CD14-positive monocyte (primary cell): ENCODE measurements around the gene SLC7A10. TPM values are rescaled to one million over a fixed set of nuclear protein-coding genes. Genes with fewer than 3 reads are reported as not detected.

Experiments
- DNase-seq, 3 donors: peaks; one replicate each; pipeline ENCODE4 v3.0.0-alpha.2; 2011 to 2022
- H2AFZ ChIP-seq: 2 replicates; pipeline ENCODE4 v1.6.0; 2012; ENCODE audit warnings: mild to moderate bottlenecking, low read depth, low read length, inconsistent platforms; ENCODE audit not compliant: insufficient read depth, poor library complexity, severe bottlenecking
- H3K27ac ChIP-seq, 2 donors: 1 replicate in 1 of 2; 2 replicates in 1 of 2; pipeline ENCODE4 v1.5.1; 2012 to 2013; ENCODE audit warnings: low read length in 2 of 2, control low read depth in 1 of 2, inconsistent platforms in 1 of 2, low read depth in 1 of 2, mild to moderate bottlenecking in 1 of 2
- H3K27me3 ChIP-seq, 2 donors: one replicate each; pipeline versions ENCODE4 v1.6.0 to v1.6.1; 2011 to 2013; ENCODE audit warnings: low read length in 2 of 2; ENCODE audit not compliant: control insufficient read depth in 2 of 2, insufficient read depth in 2 of 2
- H3K36me3 ChIP-seq, 2 donors: replicated peaks in 1 of 2; 1 replicate in 1 of 2; 2 replicates in 1 of 2; pipeline versions ENCODE4 v1.5.1 to v1.6.1; 2012 to 2013; ENCODE audit warnings: low read length in 2 of 2, control low read depth in 1 of 2, inconsistent platforms in 1 of 2, mild to moderate bottlenecking in 1 of 2; ENCODE audit not compliant: insufficient read depth in 2 of 2, control insufficient read depth in 1 of 2
- H3K4me1 ChIP-seq, 2 donors: 1 replicate in 1 of 2; 2 replicates in 1 of 2; pipeline versions ENCODE4 v1.5.1 to v1.6.1; 2012 to 2013; ENCODE audit warnings: low read length in 2 of 2, control low read depth in 1 of 2, inconsistent platforms in 1 of 2, mild to moderate bottlenecking in 1 of 2, moderate library complexity in 1 of 2; ENCODE audit not compliant: insufficient read depth in 2 of 2, control insufficient read depth in 1 of 2
- H3K4me2 ChIP-seq: replicated peaks from 2 replicates; pipeline ENCODE3; 2012; ENCODE audit warnings: low read length, moderate library complexity, mild to moderate bottlenecking; ENCODE audit not compliant: poor library complexity, severe bottlenecking; ENCODE audit errors: extremely low read depth
- H3K4me3 ChIP-seq, 3 experiments: fragments of 200-600 bp in 1 of 3; sonication (generic) in 1 of 3; replicated peaks in 1 of 3; 1 replicate in 2 of 3; 2 replicates in 1 of 3; pipeline ENCODE4 v1.5.1; 2011 to 2013; ENCODE audit warnings: low read length in 3 of 3, mild to moderate bottlenecking in 3 of 3, control low read depth in 2 of 3, low read depth in 2 of 3, inconsistent platforms in 1 of 3, moderate library complexity in 1 of 3
- H3K79me2 ChIP-seq: 2 replicates; pipeline ENCODE4 v1.6.0; 2012; ENCODE audit warnings: mild to moderate bottlenecking, control low read depth, inconsistent platforms, low read length, moderate library complexity; ENCODE audit not compliant: insufficient read depth
- H3K9ac ChIP-seq: 2 replicates; pipeline ENCODE4 v1.6.0; 2017; ENCODE audit warnings: low read length, mild to moderate bottlenecking; ENCODE audit not compliant: insufficient read depth, poor library complexity, severe bottlenecking
- H3K9me3 ChIP-seq, 2 donors: replicated peaks in 1 of 2; 1 replicate in 1 of 2; 2 replicates in 1 of 2; pipeline versions ENCODE4 v1.5.1 to v1.6.1; 2012 to 2013; ENCODE audit warnings: low read length in 2 of 2, control low read depth in 1 of 2; ENCODE audit not compliant: control insufficient read depth in 1 of 2, insufficient read depth in 1 of 2
- H4K20me1 ChIP-seq: 2 replicates; pipeline ENCODE4 v1.6.0; 2012; ENCODE audit warnings: mild to moderate bottlenecking, low read length, control low read depth, moderate library complexity; ENCODE audit not compliant: insufficient read depth
- H3K27ac Mint-ChIP-seq, 7 donors: one replicate each; pipeline ENCODE4 v1.8.0; 2020; ENCODE audit warnings: mild to moderate bottlenecking in 7 of 7, mixed read lengths in 7 of 7, moderate library complexity in 6 of 7, inconsistent platforms in 2 of 7
- H3K27me3 Mint-ChIP-seq, 3 donors: one replicate each; pipeline ENCODE4 v1.8.0; 2021 to 2022; ENCODE audit warnings: low read depth in 3 of 3, mild to moderate bottlenecking in 3 of 3, mixed read lengths in 3 of 3, moderate library complexity in 3 of 3, inconsistent platforms in 1 of 3
- H3K36me3 Mint-ChIP-seq, 2 donors: one replicate each; pipeline ENCODE4 v1.8.0; 2020; ENCODE audit warnings: mixed read lengths in 2 of 2, inconsistent platforms in 1 of 2, mild to moderate bottlenecking in 1 of 2
- H3K4me1 Mint-ChIP-seq: one replicate; pipeline ENCODE4 v1.8.0; 2020; ENCODE audit warnings: mild to moderate bottlenecking, mixed read lengths
- H3K4me3 Mint-ChIP-seq, 2 donors: one replicate each; pipeline ENCODE4 v1.8.0; 2020; ENCODE audit warnings: mild to moderate bottlenecking in 2 of 2, mixed read lengths in 2 of 2, moderate library complexity in 1 of 2
- H3K9me3 Mint-ChIP-seq, 7 donors: one replicate each; pipeline ENCODE4 v1.8.0; 2020 to 2022; ENCODE audit warnings: mixed read lengths in 7 of 7, mild to moderate bottlenecking in 6 of 7, moderate library complexity in 6 of 7, inconsistent platforms in 2 of 7
- CTCF ChIP-seq: fragments of 200-600 bp; IDR thresholded peaks from one replicate; pipeline ENCODE4 v1.8.0; 2022; ENCODE audit warnings: antibody characterized with exemption, mild to moderate bottlenecking
- WGBS: methylation state at CpG from one replicate; pipeline ENCODE4 v1.1.5; 2013; ENCODE audit warnings: missing lambda C conversion rate; ENCODE audit not compliant: insufficient coverage; 5-methylcytosine and 5-hydroxymethylcytosine counted together
- intact Hi-C, 2 donors: fragments of 100-400 bp; cut with micrococcal nuclease; formaldehyde crosslinking; loops; one replicate each; pipeline versions ENCODE4 v1.15.0 to v1.15.1; 2023
- polyA minus RNA-seq: library from RNA; depleted of rRNA, polyadenylated mRNA; stranded (reverse); fragments of >200 nt; gene quantifications from 2 replicates; pipeline ENCODE4 v1.2.3, GENCODE V29; 2012
- polyA plus RNA-seq, 3 donors: library from polyadenylated mRNA; depleted of rRNA in 1 of 3; unstranded in 2 of 3; stranded (reverse) in 1 of 3; fragments of 300-500 nt in 2 of 3; fragments of >200 nt in 1 of 3; fragmentation: Illumina TruSeq in 2 of 3; gene quantifications; 1 replicate in 2 of 3; 2 replicates in 1 of 3; pipeline ENCODE4 v1.2.3, GENCODE V29; 2012 to 2021
- total RNA-seq, 12 experiments: library from RNA in 1 of 12; stranded (reverse) in 1 of 12; fragments of 120-200 nt in 1 of 12; gene quantifications; one replicate each; pipeline ENCODE4 v1.2.4 and lab custom pipeline; 2013 to 2026; ENCODE audit warnings: mixed read lengths in 6 of 12, inconsistent platforms in 1 of 12

The SLC7A10 gene
- 0.10 TPM for total RNA-seq (2013)
- polyA plus RNA-seq, result under 1 TPM in 1 of 3 donors, not detected in 2; 0.52 TPM
- polyA minus RNA-seq, result 0.16 TPM in 1 of 2 replicates, not detected in the other
- total RNA-seq (lab: John Stamatoyannopoulos, UW), result 0 to 0.45 (median 0.11) reads per million in 11 experiments

- peak within 1 kb of the TSS; percentile 49 for H3K9ac ChIP-seq
- H3K27me3 Mint-ChIP-seq, result peaks cover 44 to 70% (median 54%) of the 10 kb centered on the region in 3 donors
- H3K4me1 Mint-ChIP-seq, result peaks cover 15% of the 10 kb centered on the region
- intact Hi-C loops, result no loop called here
- 7% methylated on average over 51 of the region's 62 CpGs for WGBS
- no peaks in the 10 kb centered on the region for H3K79me2 ChIP-seq
- H3K27ac ChIP-seq, result no peak within 1 kb of the TSS
- H3K36me3 ChIP-seq, result no peaks in the 10 kb centered on the region
- no peak for TF ChIP-seq CTCF
- peaks cover 14 to 38% (median 28%) of the 10 kb centered on the region in 7 donors for H3K9me3 Mint-ChIP-seq
- peaks cover 16 to 22% of the 10 kb centered on the region in 2 donors for H3K4me1 ChIP-seq
- peak within 1 kb of the TSS; percentile 21 to 70 (median 42) for H3K4me3 ChIP-seq
- no peaks in the 10 kb centered on the region for H4K20me1 ChIP-seq
- peaks cover 22 to 50% of the 10 kb centered on the region in 2 donors for H3K27me3 ChIP-seq
- no peak for DNase-seq
- H3K4me3 Mint-ChIP-seq, result peak within 1 kb of the TSS; percentile 80 to 90
- peak within 1 kb of the TSS; percentile 82 for H2AFZ ChIP-seq
- peak within 1 kb of the TSS; percentile 81 for H3K4me2 ChIP-seq
- H3K36me3 Mint-ChIP-seq, result peaks cover 10 to 20% of the 10 kb centered on the region in 2 donors
- H3K9me3 ChIP-seq, result peaks cover 13 to 41% of the 10 kb centered on the region in 2 donors
- peak within 1 kb of the TSS in 3 of 7 donors; percentile 46 to 78 (median 54) for H3K27ac Mint-ChIP-seq
Measured at GRCh38 chr19:33225458-33225926, at the start of gene SLC7A10. Gene SLC7A10 (minus strand): TSS chr19:33225850. CDS start chr19:33225703, 147 bp downstream.

DNA sequence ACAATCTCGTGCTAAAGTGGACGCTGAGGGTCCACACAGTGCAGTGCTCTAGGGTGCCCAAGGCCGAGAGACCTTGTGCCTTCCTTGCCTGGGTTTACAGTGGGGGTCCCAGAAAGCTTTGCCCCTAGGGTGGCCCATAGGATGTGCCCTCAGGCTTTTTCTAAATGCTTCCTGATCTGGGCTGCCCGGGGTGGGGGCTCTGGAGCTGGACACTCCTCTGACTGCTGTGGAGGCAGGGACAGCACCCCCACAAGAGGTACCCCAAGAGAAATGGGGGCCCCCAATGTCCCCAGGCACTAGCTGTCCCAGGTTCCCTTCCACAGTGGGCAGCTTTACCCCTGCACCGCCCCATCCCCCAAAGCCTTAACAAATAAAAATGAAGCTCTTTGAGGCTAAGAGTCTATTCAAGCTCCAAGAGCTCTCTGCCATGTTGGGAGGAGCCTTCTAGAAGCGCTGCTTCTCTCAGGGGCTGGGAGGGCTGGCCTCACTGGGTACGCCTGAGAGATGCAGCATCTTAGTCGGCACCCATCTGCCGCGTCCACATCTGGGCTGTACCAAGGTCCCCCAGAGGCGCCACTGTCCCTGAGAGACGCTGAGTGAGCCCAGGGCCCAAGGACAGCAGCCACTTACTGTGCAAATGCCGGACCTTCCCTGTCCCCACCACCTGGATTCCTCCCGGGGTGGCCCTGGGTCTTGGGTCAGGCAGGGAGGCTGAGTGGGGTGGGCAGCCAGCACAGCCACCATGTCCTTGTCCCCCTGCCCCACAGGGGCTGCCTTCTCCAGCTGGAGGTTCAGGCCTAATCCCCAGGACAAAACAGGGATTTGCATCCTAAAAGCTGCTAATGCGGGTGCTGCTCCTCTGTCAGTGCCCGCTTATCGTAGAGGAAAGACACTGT is 49.3 kb upstream of the SLC7A10 start:
- no peak for DNase-seq
- intact Hi-C loops, result no loop called here
- peaks cover 54% of the 10 kb centered on the region for H3K4me1 Mint-ChIP-seq
- Histone ChIP-seq H3K4me2 (peak overlapping the region; percentile 44), H3K79me2 (no peaks in the 10 kb centered on the region), H3K36me3 (no peaks in the 10 kb centered on the region), H4K20me1 (no peaks in the 10 kb centered on the region), H3K9ac (peak overlapping the region; percentile 47), H3K4me1 (peaks cover 56 to 69% of the 10 kb centered on the region in 2 donors), H3K27me3 (no peaks in the 10 kb centered on the region), H2AFZ (no peak overlapping the region), H3K9me3 (no peaks in the 10 kb centered on the region), H3K4me3 (peak overlapping the region in 1 of 3 experiments; percentile 25), H3K27ac (peak overlapping the region; percentile 67 to 82)
- H3K4me3 Mint-ChIP-seq, result no peak overlapping the region
- H3K36me3 Mint-ChIP-seq, result peaks cover 0 to 2% of the 10 kb centered on the region in 2 donors
- TF ChIP-seq CTCF, result no peak
- WGBS, result 81% methylated on average over 14 of the region's 17 CpGs
- H3K27ac Mint-ChIP-seq, result peak overlapping the region in 6 of 7 donors; percentile 83 to 95 (median 90)
- peaks cover 0 to 4% (median 0%) of the 10 kb centered on the region in 7 donors for H3K9me3 Mint-ChIP-seq
- H3K27me3 Mint-ChIP-seq, result peaks cover 0 to 2% (median 1%) of the 10 kb centered on the region in 3 donors
